ENCODE data around the gene PXDN. TPM values are rescaled to one million over a fixed set of nuclear protein-coding genes. Genes with fewer than 3 reads are reported as not detected.
"Not testable (repeated sequence)": the region's sequence is repeated elsewhere in the genome, so short reads cannot be mapped to it uniquely, and the experiment has no call there.

PXDN gene
- total RNA-seq, 4 donors from 2014 or later: 0.72 to 10.9 (median 5.9) TPM

- TF ChIP-seq POLR2A (IDR thresholded peaks at IDR 0.05): no peak
- TF ChIP-seq, protein P1, sequence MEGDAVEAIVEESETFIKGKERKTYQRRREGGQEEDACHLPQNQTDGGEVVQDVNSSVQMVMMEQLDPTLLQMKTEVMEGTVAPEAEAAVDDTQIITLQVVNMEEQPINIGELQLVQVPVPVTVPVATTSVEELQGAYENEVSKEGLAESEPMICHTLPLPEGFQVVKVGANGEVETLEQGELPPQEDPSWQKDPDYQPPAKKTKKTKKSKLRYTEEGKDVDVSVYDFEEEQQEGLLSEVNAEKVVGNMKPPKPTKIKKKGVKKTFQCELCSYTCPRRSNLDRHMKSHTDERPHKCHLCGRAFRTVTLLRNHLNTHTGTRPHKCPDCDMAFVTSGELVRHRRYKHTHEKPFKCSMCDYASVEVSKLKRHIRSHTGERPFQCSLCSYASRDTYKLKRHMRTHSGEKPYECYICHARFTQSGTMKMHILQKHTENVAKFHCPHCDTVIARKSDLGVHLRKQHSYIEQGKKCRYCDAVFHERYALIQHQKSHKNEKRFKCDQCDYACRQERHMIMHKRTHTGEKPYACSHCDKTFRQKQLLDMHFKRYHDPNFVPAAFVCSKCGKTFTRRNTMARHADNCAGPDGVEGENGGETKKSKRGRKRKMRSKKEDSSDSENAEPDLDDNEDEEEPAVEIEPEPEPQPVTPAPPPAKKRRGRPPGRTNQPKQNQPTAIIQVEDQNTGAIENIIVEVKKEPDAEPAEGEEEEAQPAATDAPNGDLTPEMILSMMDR (IDR thresholded peaks at IDR 0.05): no peak
- WGBS, 2 donors: 48 to 67% methylated on average over 9 to 14 of the region's 18 CpGs
- Histone ChIP-seq H3K27me3 (peaks cover 0 to 12% (median 0%) of the 10 kb centered on the region in 4 donors), H3K4me1 (peaks cover 3 to 37% (median 23%) of the 10 kb centered on the region in 3 donors), H3K9me3 (no peaks in the 10 kb centered on the region), H3K4me3 (no peak overlapping the region), H3K36me3 (no peaks in the 10 kb centered on the region), H3K27ac (no peak overlapping the region)
- intact Hi-C loops (cut with DNase I): no loop called here
- no peak for DNase-seq
Measured at GRCh38 chr2:1704631-1705556, 39.4 kb downstream of the PXDN start.

DNA sequence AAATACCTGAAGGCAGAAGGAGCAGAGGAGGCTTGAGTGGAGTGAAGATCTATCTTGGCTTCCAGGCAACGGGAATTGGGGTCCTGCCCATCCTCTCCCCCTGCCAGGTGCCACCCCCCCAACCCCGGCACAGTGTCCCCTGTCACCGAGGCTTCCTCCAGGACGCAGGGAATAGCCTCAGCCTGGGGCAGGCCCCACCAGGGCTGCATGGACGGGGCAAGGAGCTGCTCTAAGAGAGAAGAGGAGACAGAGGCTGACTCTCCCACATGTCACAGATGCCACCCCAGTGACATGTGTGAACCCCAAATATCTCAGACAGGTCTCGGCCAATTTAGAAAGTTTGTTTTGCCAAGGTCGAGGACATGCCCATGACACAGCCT lies 42.1 kb downstream of the PXDN start:
- no peak overlapping the region for H3K4me3 ChIP-seq
- no peaks in the 10 kb centered on the region for H3K9me3 ChIP-seq
- H3K36me3 ChIP-seq: no peaks in the 10 kb centered on the region
- DNase-seq: no peak
- H3K27ac ChIP-seq: peak overlapping the region in 1 of 4 donors; percentile 9
- intact Hi-C loops (cut with DNase I): no loop called here
- TF ChIP-seq, protein P1 (IDR thresholded peaks at IDR 0.05): no peak
- no peak for TF ChIP-seq POLR2A (IDR thresholded peaks at IDR 0.05)
- peaks cover 0 to 12% (median 0%) of the 10 kb centered on the region in 4 donors for H3K27me3 ChIP-seq
- WGBS, 2 donors: 62 to 71% methylated on average over 4 to 5 of the region's 7 CpGs
- H3K4me1 ChIP-seq: peaks cover 0 to 16% (median 4%) of the 10 kb centered on the region in 3 donors

DNA sequence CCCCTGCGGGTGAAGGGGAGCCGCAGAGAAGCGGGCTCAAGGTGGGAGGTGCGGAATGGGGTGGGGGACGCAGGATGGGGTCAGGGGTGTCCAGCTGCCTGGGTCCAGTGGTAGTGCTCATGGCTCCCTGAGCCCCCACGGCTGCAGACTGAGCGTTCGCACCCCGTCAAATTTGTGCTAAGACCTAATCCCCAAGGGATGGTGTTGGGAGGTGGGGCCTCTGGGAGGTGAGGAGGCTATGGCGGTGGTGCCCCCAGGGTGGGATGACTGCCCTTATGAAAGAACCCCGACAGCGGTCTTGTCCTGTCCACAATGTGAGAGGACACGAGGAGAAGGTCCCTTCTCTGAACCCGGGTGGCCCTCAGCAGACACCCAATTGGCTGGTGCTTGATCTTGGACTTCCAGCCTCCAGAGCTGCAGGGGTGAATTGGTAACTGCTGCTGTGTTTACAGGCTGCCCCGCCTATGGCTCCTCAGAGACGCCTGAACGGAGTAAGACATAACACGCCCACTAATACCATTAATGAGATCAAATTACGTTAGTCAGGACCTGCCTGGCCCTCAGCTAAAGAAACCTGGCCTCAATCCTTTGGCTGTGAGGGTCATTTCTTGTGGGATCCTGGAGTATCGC lies 42.6 kb downstream of the PXDN start:
- H3K4me3 ChIP-seq: no peak overlapping the region
- DNase-seq: no peak
- no peaks in the 10 kb centered on the region for H3K36me3 ChIP-seq
- TF ChIP-seq, protein P1 (IDR thresholded peaks at IDR 0.05): no peak
- TF ChIP-seq POLR2A (IDR thresholded peaks at IDR 0.05): no peak
- 75 to 83% methylated on average over 10 to 13 of the region's 20 CpGs for WGBS, 2 donors
- H3K4me1 ChIP-seq: peaks cover 0 to 17% (median 4%) of the 10 kb centered on the region in 3 donors
- peaks cover 0 to 12% (median 0%) of the 10 kb centered on the region in 4 donors for H3K27me3 ChIP-seq
- peak overlapping the region in 1 of 4 donors; percentile 9 for H3K27ac ChIP-seq
- peaks cover 0 to 2% (median 0%) of the 10 kb centered on the region in 3 donors for H3K9me3 ChIP-seq
- intact Hi-C loops (cut with DNase I): no loop called here

DNA sequence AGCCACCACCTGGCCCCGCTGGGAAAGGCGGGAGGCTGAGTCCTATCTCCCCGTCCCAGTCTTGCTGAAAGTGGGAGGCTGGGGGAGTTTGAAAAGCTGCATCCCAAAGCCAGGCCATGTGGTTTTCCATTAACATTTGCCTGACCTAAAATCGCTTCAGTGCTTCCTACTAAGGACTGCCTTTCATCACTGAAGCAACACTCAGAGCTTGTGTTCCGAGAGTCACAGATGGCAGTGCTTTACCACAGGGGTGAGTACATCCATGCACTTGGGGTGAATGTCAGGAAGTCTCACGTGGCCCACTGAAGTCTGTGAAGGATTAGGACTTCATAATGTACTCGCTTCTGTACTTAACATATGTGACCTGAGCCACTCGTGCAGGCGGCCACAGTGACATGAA lies 43.3 kb downstream of the PXDN start:
- WGBS, 2 donors: 83 to 93% methylated on average over 4 to 7 of the region's 9 CpGs
- intact Hi-C loops (cut with DNase I): no loop called here
- DNase-seq: no peak

DNA sequence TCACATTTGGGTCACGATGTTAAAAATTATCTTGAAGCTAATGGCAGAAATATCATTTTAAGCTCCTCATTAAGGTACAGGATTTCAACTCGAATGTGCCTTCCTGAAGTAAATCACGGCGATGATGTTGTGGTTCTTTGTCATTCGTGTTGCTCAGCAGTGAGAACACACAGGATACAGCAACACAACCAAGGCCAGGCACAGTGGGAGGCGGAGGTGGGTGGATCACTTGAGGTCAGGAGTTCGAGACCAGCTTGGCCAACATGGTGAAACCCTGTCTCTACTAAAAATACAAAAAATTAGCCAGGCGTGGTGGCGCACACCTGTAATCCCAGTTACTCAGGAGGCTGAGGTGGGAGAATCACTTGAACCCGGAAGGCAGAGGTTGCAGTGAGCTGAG lies 43.9 kb downstream of the PXDN start:
- 93% methylated on average over 10 of the region's 10 CpGs for WGBS, 2 donors
- H3K4me3 ChIP-seq; H3K27ac ChIP-seq; H3K36me3 ChIP-seq; H3K27me3 ChIP-seq; H3K9me3 ChIP-seq; DNase-seq; intact Hi-C loops (cut with DNase I): not testable (repeated sequence)
- H3K4me1 ChIP-seq: peaks cover 0 to 14% (median 4%) of the 10 kb centered on the region in 3 donors

More for the DNA sequence above, 43.3 kb downstream of the PXDN start:
- Histone ChIP-seq H3K36me3 (no peaks in the 10 kb centered on the region), H3K9me3 (peaks cover 0 to 3% (median 0%) of the 10 kb centered on the region in 3 donors), H3K27me3 (peaks cover 0 to 9% (median 0%) of the 10 kb centered on the region in 4 donors), H3K27ac (no peak overlapping the region), H3K4me1 (peaks cover 0 to 17% (median 4%) of the 10 kb centered on the region in 3 donors), H3K4me3 (no peak overlapping the region)
- TF ChIP-seq POLR2A (IDR thresholded peaks at IDR 0.05): no peak
- TF ChIP-seq, protein P1 (IDR thresholded peaks at IDR 0.05): no peak

Measured in esophagus squamous epithelium (tissue), 5 donors.